Coronary artery (tissue), 2 donors: ENCODE measurements around the gene TEX261.
A peak's percentile ranks its signal among the peaks of the same experiment; 100 is the strongest.

Experiments used
- DNase-seq: peaks from one replicate; pipeline ENCODE4 v3.0.0-alpha.2; 2017; ENCODE audit warnings: low spot score
- H3K27ac ChIP-seq, 2 donors: fragments of 200-600 bp; sonication (generic); one replicate each; pipeline ENCODE4 v1.5.1; 2016 to 2019
- H3K4me3 ChIP-seq: fragments of 200-600 bp; sonication (generic); 2 replicates; pipeline ENCODE4 v1.5.1; 2016; ENCODE audit warnings: mild to moderate bottlenecking, moderate library complexity
- CTCF ChIP-seq: fragments of 200-600 bp; sonication (generic); IDR thresholded peaks from one replicate; pipeline ENCODE4 v1.5.1; 2019; ENCODE audit warnings: antibody characterized with exemption

The TEX261 gene

GRCh38 chr2:70994009-70994698 lies 519 bp downstream of the TEX261 start:
- Histone ChIP-seq H3K4me3 (peak overlapping the region; percentile 90), H3K27ac (peak overlapping the region; percentile 87 to 93)
- TF ChIP-seq CTCF, result no peak
- DNase-seq, result peak; percentile 74

GRCh38 chr2:70992945-70993853 lies 1.5 kb downstream of the TEX261 start:
- no peak for DNase-seq
- Histone ChIP-seq H3K27ac (peak overlapping the region; percentile 87 to 93), H3K4me3 (peak overlapping the region; percentile 90)
- no peak for TF ChIP-seq CTCF

GRCh38 chr2:70991742-70992141 lies 2.9 kb downstream of the TEX261 start:
- DNase-seq, result peak; percentile 60
- Histone ChIP-seq H3K4me3 (no peak overlapping the region), H3K27ac (no peak overlapping the region)
- TF ChIP-seq CTCF, result no peak

- DNase-seq, result peak; percentile 61
- no peak overlapping the region for H3K4me3 ChIP-seq
- no peak for TF ChIP-seq CTCF
- H3K27ac ChIP-seq, result no peak overlapping the region
These were observed 3.5 kb downstream of the TEX261 start for GRCh38 chr2:70991142-70991541.

- no peak for DNase-seq
- TF ChIP-seq CTCF, result no peak
- H3K4me3 ChIP-seq, result no peak overlapping the region
- no peak overlapping the region for H3K27ac ChIP-seq
These were observed 4.5 kb downstream of the TEX261 start for GRCh38 chr2:70990216-70990615.

- no peak for DNase-seq
- no peak overlapping the region for H3K4me3 ChIP-seq
- H3K27ac ChIP-seq, result peak overlapping the region in 1 of 2 donors; percentile 9
- no peak for TF ChIP-seq CTCF
These were observed 5.7 kb downstream of the TEX261 start for GRCh38 chr2:70988726-70989648.
